K562 (cell line): ENCODE measurements around the gene PAQR4. TPM values are rescaled to one million over a fixed set of nuclear protein-coding genes. Genes with fewer than 3 reads are reported as not detected.

Experiments used
- ATAC-seq: fragments of 200-7000 bp; cut with Tn5 transposase; 3 replicates; pipeline ENCODE4 v1.9.1; 2020; ENCODE audit warnings: moderate library complexity
- BruUV-seq: library from RNA; stranded (reverse); fragments of 400-500 nt; replicated peaks from 2 replicates; lab custom pipeline; 2021; lab: Mats Ljungman, UMichigan
- CTCF ChIA-PET: fragments of 300-600 bp; formaldehyde crosslinking; extraction: SDS; loops from one replicate; lab custom pipeline; 2021; ENCODE audit warnings: low intra/inter-chr PET ratio; lab: Yijun Ruan, JAX
- POLR2A ChIA-PET: fragments of 300-600, 350-650 bp; sonication (Branson Sonifier 250); formaldehyde crosslinking; extraction: SDS; loops from one replicate; lab custom pipeline; 2021; ENCODE audit warnings: antibody characterized with exemption, inconsistent platforms; lab: Yijun Ruan, JAX
- DNase-seq, 4 experiments: peaks; one replicate each; pipeline versions ENCODE4 v3.0.0 to v3.0.0-alpha.2; 2011 to 2018; ENCODE audit warnings: low spot score in 3 of 4, mixed read lengths in 3 of 4; ENCODE audit errors: extremely low read depth in 1 of 4
- FAIRE-seq: peaks from 2 replicates; lab custom pipeline; 2011; peaks lifted over from hg19 to GRCh38; lab: Jason Lieb, UNC
- H2AFZ ChIP-seq: 2 replicates; pipeline ENCODE4 v1.6.0; 2011; ENCODE audit warnings: low read depth, low read length, control low read depth, inconsistent platforms
- H3K27ac ChIP-seq: fragments of 200-600 bp; 3 replicates; pipeline ENCODE4 v1.8.0; 2011; ENCODE audit warnings: low read depth, mild to moderate bottlenecking, control low read depth, inconsistent platforms, low read length, moderate library complexity, mixed read lengths; ENCODE audit errors: extremely low read depth
- H3K27me3 ChIP-seq, 2 experiments: fragments of 300-600 bp in 1 of 2; 2 replicates in 1 of 2; 3 replicates in 1 of 2; pipeline versions ENCODE4 v1.6.0 to v1.8.0; 2011; ENCODE audit warnings: inconsistent platforms in 2 of 2, low read length in 2 of 2, mild to moderate bottlenecking in 1 of 2, mixed read lengths in 1 of 2, moderate library complexity in 1 of 2; ENCODE audit not compliant: control insufficient read depth in 2 of 2, insufficient read depth in 2 of 2
- H3K36me3 ChIP-seq: fragments of 300-600 bp; 3 replicates; pipeline ENCODE4 v1.8.0; 2011; ENCODE audit warnings: mild to moderate bottlenecking, low read length, inconsistent platforms; ENCODE audit not compliant: control insufficient read depth, insufficient read depth
- H3K4me1 ChIP-seq, 2 experiments: fragments of 200-600 bp in 1 of 2; replicated peaks in 1 of 2; 2 replicates in 1 of 2; 3 replicates in 1 of 2; pipeline versions ENCODE4 v1.5.1 to v1.8.0; 2011; ENCODE audit warnings: inconsistent platforms in 2 of 2, low read length in 2 of 2, mild to moderate bottlenecking in 1 of 2, mixed read lengths in 1 of 2, moderate library complexity in 1 of 2; ENCODE audit not compliant: control insufficient read depth in 2 of 2, insufficient read depth in 2 of 2
- H3K4me2 ChIP-seq: 2 replicates; pipeline ENCODE4 v1.6.1; 2011; ENCODE audit warnings: low read length, control low read depth, inconsistent platforms, mixed read lengths; ENCODE audit not compliant: insufficient read depth
- H3K4me3 ChIP-seq: fragments of 200-600 bp; sonication (generic), shearing (Covaris generic); 2 replicates; pipeline ENCODE4 v1.5.1; 2016; ENCODE audit warnings: control low read depth, inconsistent platforms
- H3K79me2 ChIP-seq: fragments of 200-600 bp; 3 replicates; pipeline ENCODE4 v1.8.0; 2011; ENCODE audit warnings: low read length, inconsistent platforms; ENCODE audit not compliant: control insufficient read depth, insufficient read depth
- H3K9ac ChIP-seq, 2 experiments: 2 replicates each; pipeline versions ENCODE4 v1.6.0 to v1.6.1; 2011; ENCODE audit warnings: low read depth in 2 of 2, low read length in 2 of 2, control low read depth in 1 of 2, inconsistent platforms in 1 of 2, mild to moderate bottlenecking in 1 of 2, mixed read lengths in 1 of 2; ENCODE audit not compliant: insufficient read depth in 1 of 2
- H3K9me1 ChIP-seq: one replicate; pipeline ENCODE4 v1.6.0; 2011; ENCODE audit warnings: inconsistent platforms, mild to moderate bottlenecking, low read length, moderate library complexity; ENCODE audit not compliant: control insufficient read depth, insufficient read depth
- H3K9me3 ChIP-seq: replicated peaks from 2 replicates; pipeline ENCODE4 v1.5.1; 2011; ENCODE audit warnings: low read depth, low read length, inconsistent platforms; ENCODE audit not compliant: control insufficient read depth, insufficient read depth
- H4K20me1 ChIP-seq: replicated peaks from 2 replicates; pipeline ENCODE4 v1.6.1; 2011; ENCODE audit warnings: low read length, inconsistent platforms, mixed read lengths; ENCODE audit not compliant: control insufficient read depth, insufficient read depth
- ATF1 ChIP-seq, 2 experiments: fragments of 450-650 bp in 1 of 2; IDR thresholded peaks; 2 replicates each; pipeline ENCODE4 v1.6.1; 2016; ENCODE audit warnings: missing compliant biosample characterization in 1 of 2, missing genetic modification characterization in 1 of 2
- CBFA2T3 ChIP-seq: fragments of 450-650 bp; IDR thresholded peaks from 2 replicates; pipeline ENCODE4 v1.6.1; 2017
- CCNT2 ChIP-seq: IDR thresholded peaks from 2 replicates; pipeline ENCODE4 v1.6.1; 2011; ENCODE audit warnings: borderline replicate concordance, low read depth, mild to moderate bottlenecking, moderate library complexity, mixed read lengths, low read length; ENCODE audit not compliant: insufficient read length; ENCODE audit errors: extremely low read depth
- FIP1L1 ChIP-seq: fragments of 200-400 bp; formaldehyde crosslinking; IDR thresholded peaks from 2 replicates; pipeline ENCODE4 v1.6.1; 2018; ENCODE audit warnings: mild to moderate bottlenecking, low read depth, low read length; ENCODE audit not compliant: poor library complexity, severe bottlenecking
- MYNN ChIP-seq, 2 experiments: sonication (generic); formaldehyde crosslinking in 1 of 2; IDR thresholded peaks; 2 replicates each; pipeline versions ENCODE4 v1.5.0 to v1.6.1; 2016 to 2020; ENCODE audit warnings: antibody characterized with exemption in 1 of 2, missing genetic modification reagents in 1 of 2
- SNAPC5 ChIP-seq: fragments of 250-450 bp; sonication (Bioruptor Pico); IDR thresholded peaks from 2 replicates; pipeline ENCODE4 v1.8.0; 2021; ENCODE audit warnings: moderate library complexity, mild to moderate bottlenecking, inconsistent platforms
- TBP ChIP-seq: optimal IDR thresholded peaks from 2 replicates; pipeline ENCODE3; 2011; ENCODE audit warnings: low read depth, low read length, improper control_type of control experiment
- TEAD1 ChIP-seq, 2 experiments: fragments of 450-650 bp in 1 of 2; sonication (generic) in 1 of 2; formaldehyde crosslinking; IDR thresholded peaks; 2 replicates each; pipeline versions ENCODE4 v1.4.0 to v1.8.0; 2020 to 2022; ENCODE audit warnings: mild to moderate bottlenecking in 2 of 2, missing genetic modification reagents in 1 of 2
- ZNF140 ChIP-seq: fragments of 250-450 bp; sonication (Bioruptor Pico); IDR thresholded peaks from 2 replicates; pipeline ENCODE4 v1.8.0; 2021; ENCODE audit warnings: moderate library complexity, mild to moderate bottlenecking, inconsistent platforms
- ZNF436 ChIP-seq: fragments of 250-450, 450-650 bp; sonication (Bioruptor Pico); formaldehyde crosslinking; IDR thresholded peaks from 2 replicates; pipeline ENCODE4 v1.7.0; 2020; ENCODE audit warnings: mild to moderate bottlenecking
- WGBS: fragments of 100-300 bp; shearing (Covaris generic); methylation state at CpG from one replicate; pipeline ENCODE4 v1.1.6; 2016; ENCODE audit warnings: low coverage, mixed read lengths; ENCODE audit not compliant: insufficient coverage; ENCODE audit errors: missing lambda C conversion rate; 5-methylcytosine and 5-hydroxymethylcytosine counted together
- in situ Hi-C: fragments of 300-500 bp; cut with MboI; formaldehyde crosslinking; loops from 4 replicates; pipeline ENCODE4 v1.15.0; 2018; ENCODE audit warnings: inconsistent platforms, mixed read lengths
- intact Hi-C: fragments of 100-400 bp; cut with micrococcal nuclease; formaldehyde crosslinking; loops from 2 replicates; pipeline ENCODE4 v1.14.2; 2022
- polyA plus RNA-seq, 8 experiments: library from polyadenylated mRNA; depleted of rRNA in 4 of 8; stranded (reverse) in 5 of 8; unstranded in 3 of 8; fragments of >200 nt; fragmentation: Nextera tagmentation in 2 of 8; fragmentation: Illumina TruSeq in 1 of 8; extraction: Ambion mirVana in 2 of 8; extraction: Trizol in 1 of 8; gene quantifications; 2 replicates each; pipeline versions ENCODE4 v1.2.1 to v1.2.3, GENCODE V29; 2011 to 2014; ENCODE audit warnings: inconsistent platforms in 1 of 8, missing spikeins in 1 of 8
- total RNA-seq, 7 experiments: library from RNA; depleted of rRNA in 6 of 7; stranded (reverse); fragments of >200 nt in 6 of 7; fragmentation: Illumina TruSeq in 2 of 7; extraction: Trizol in 2 of 7; gene quantifications; 2 replicates each; pipeline versions ENCODE4 v1.2.1 to v1.2.3, GENCODE V29; 2011 to 2021; ENCODE audit warnings: low replicate concordance in 1 of 7

PAQR4 gene
- total and polyA plus RNA-seq, 9 of the 15 experiments (the other 6 are each of a cell fraction or from before 2014, with no cell fraction given), result 0.62 to 40.4 (median 19.5) TPM

- TF ChIP-seq FIP1L1 (peak; percentile 89), ZNF140 (no peak), ATF1 (CRISPR knock-in tag; IDR thresholded peaks at IDR 0.05) (no peak), ATF1 (tag; IDR thresholded peaks at IDR 0.05) (peak; percentile 49; the same call in 1 of the 2 replicates), CCNT2 (peak; percentile 84), ZNF436 (no peak), SNAPC5 (no peak), TEAD1 (CRISPR knock-in tag; IDR thresholded peaks at IDR 0.05) (peak in 1 of 2 experiments; percentile 54; a peak in 1 of 4 replicates)
- TF ChIP-seq, all 486 proteins: peak for 86
Observed at GRCh38 chr16:2983706-2984136, 14.6 kb downstream of the PAQR4 start (continued).

- H3K9ac ChIP-seq, result peak overlapping the region in 1 of 2 experiments; percentile 23; a peak in 2 of 4 replicates
- WGBS, result 84% methylated on average over 8 of the region's 9 CpGs
- ChIA-PET POLR2A (interaction anchor here (1.0 to 1.2 kb wide), 2 partner anchors 15 to 140 kb away, joined by 3 to 5 read pairs; no protein-coding TSS in a partner anchor), CTCF (no interaction called here)
- peaks cover 7% of the 10 kb centered on the region for H3K79me2 ChIP-seq
- no peak for FAIRE-seq
- H3K4me3 ChIP-seq, result no peak overlapping the region
- no peak overlapping the region for H3K27ac ChIP-seq
- no peaks in the 10 kb centered on the region for H3K9me3 ChIP-seq
- H2AFZ ChIP-seq, result no peak overlapping the region
- no peaks in the 10 kb centered on the region for H3K27me3 ChIP-seq
- H3K9me1 ChIP-seq, result no peaks in the 10 kb centered on the region
- no peaks in the 10 kb centered on the region for H3K36me3 ChIP-seq
- DNase-seq, result no peak
- no peaks in the 10 kb centered on the region for H4K20me1 ChIP-seq
- in situ Hi-C loops (no loop called here), intact Hi-C loops (no loop called here)
- no TSS peak for BruUV-seq
- no peak for ATAC-seq
- no peak overlapping the region for H3K4me2 ChIP-seq
- peaks cover 19 to 71% of the 10 kb centered on the region in 2 experiments for H3K4me1 ChIP-seq
- no peak for TF ChIP-seq CBFA2T3
- no peak for TF ChIP-seq TBP
- TF ChIP-seq MYNN (IDR thresholded peaks at IDR 0.05), result no peak
- no peak for TF ChIP-seq MYNN (CRISPR knock-in tag; IDR thresholded peaks at IDR 0.05)
Observed at GRCh38 chr16:2985462-2985861, 16.3 kb downstream of the PAQR4 start.
